ENCODE data around the gene SMYD3. TPM values are rescaled to one million over a fixed set of nuclear protein-coding genes. Genes with fewer than 3 reads are reported as not detected.

Gene SMYD3
- total RNA-seq, 2 experiments from 2014 or later = 21.3 to 21.4 TPM

DNA sequence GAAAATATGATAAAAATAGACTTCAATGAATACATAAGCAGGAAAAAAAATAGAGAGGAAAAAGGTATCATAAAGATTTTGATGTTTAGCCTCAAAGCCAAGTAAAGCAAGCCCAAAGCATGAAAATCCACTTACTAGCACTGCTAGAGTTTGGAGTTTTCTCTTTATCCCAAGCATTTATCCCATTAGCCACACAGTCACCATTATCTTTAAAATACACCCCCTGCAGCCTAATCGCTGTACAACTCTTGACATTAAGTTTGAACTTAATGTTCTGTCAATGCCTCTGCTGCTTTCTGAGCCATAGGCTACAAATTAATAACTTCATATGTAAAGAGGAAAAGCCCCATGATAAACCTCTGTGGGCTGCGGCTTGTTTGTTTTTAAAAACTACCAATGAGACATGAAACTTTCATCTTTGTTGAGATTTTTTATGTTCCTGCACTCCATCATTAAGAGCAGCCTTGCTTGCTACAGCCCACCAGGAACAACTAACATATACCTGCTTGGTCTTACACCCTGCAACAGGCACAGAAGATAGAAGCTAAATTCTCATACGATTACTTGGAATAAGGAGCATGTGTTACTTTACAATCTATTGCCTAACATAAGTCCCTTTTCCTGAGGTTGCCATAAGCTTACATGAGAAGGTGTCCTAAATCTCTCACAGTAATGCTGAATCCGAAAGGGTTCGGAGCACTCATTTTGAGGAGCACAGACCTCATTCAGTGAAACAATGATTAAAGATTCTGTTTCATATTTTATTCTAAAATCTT lies 202.4 kb downstream of the SMYD3 start:
- intact Hi-C loops (cut with micrococcal nuclease) = no loop called here
- Mint-ChIP-seq H3K27me3 (ENCODE audit: low read depth) (no peaks in the 10 kb centered on the region), H3K4me1 (ENCODE audit: low read depth) (no peaks in the 10 kb centered on the region), H3K4me3 (no peak overlapping the region), H3K36me3 (ENCODE audit: low read depth) (peaks cover 13% of the 10 kb centered on the region), H3K9me3 (no peaks in the 10 kb centered on the region), H3K27ac (no peak overlapping the region)
- CTCF ChIA-PET = interaction anchor here (0.7 kb wide), 1 partner anchor 52 kb away, joined by 3 read pairs; no protein-coding TSS in a partner anchor
- DNase-seq = no peak

GRCh38 chr1:246302711-246303317 lies 204.3 kb downstream of the SMYD3 start:
- intact Hi-C loops (cut with micrococcal nuclease) = loop anchor here (2.0 kb wide), 1 partner anchor 30 kb away; no protein-coding TSS in a partner anchor
- no peak overlapping the region for H3K27ac Mint-ChIP-seq
- H3K9me3 Mint-ChIP-seq = no peaks in the 10 kb centered on the region
- no peaks in the 10 kb centered on the region for H3K4me1 Mint-ChIP-seq (ENCODE audit: low read depth)
- no peaks in the 10 kb centered on the region for H3K27me3 Mint-ChIP-seq (ENCODE audit: low read depth)
- H3K4me3 Mint-ChIP-seq = no peak overlapping the region
- CTCF ChIA-PET = no interaction called here
- peaks cover 17% of the 10 kb centered on the region for H3K36me3 Mint-ChIP-seq (ENCODE audit: low read depth)
- no peak for DNase-seq

DNA sequence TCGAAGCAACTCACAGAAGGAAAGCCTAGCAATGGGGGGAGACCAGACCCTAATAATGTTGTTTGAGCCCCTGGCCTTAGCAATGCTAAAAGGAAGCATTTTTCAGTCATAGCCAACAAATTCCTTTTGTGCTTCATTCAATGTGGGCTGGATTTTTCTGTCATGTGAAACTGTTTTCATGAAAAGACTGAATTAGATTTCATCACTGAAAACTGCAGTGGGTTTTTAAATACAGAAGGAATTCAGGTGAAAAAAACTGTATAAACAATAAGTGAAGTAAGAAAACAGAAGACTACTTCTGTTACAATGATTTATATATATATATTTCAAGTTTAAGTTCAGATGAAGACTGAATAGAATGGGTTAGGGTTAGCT lies 204.8 kb downstream of the SMYD3 start:
- H3K27me3 Mint-ChIP-seq (ENCODE audit: low read depth) = no peaks in the 10 kb centered on the region
- H3K9me3 Mint-ChIP-seq = no peaks in the 10 kb centered on the region
- H3K4me1 Mint-ChIP-seq (ENCODE audit: low read depth) = no peaks in the 10 kb centered on the region
- CTCF ChIA-PET = no interaction called here
- no peak for DNase-seq
- no peak overlapping the region for H3K27ac Mint-ChIP-seq
- H3K36me3 Mint-ChIP-seq (ENCODE audit: low read depth) = peaks cover 17% of the 10 kb centered on the region
- intact Hi-C loops (cut with micrococcal nuclease) = loop anchor here (2.0 kb wide), 1 partner anchor 29 kb away; no protein-coding TSS in a partner anchor
- H3K4me3 Mint-ChIP-seq = no peak overlapping the region

- DNase-seq = no peak
- no peak overlapping the region for H3K27ac Mint-ChIP-seq
- no peaks in the 10 kb centered on the region for H3K9me3 Mint-ChIP-seq
- no peak overlapping the region for H3K4me3 Mint-ChIP-seq
- peaks cover 17% of the 10 kb centered on the region for H3K36me3 Mint-ChIP-seq (ENCODE audit: low read depth)
- intact Hi-C loops (cut with micrococcal nuclease) = loop anchor here (2.0 kb wide), 1 partner anchor 29 kb away; no protein-coding TSS in a partner anchor
- H3K27me3 Mint-ChIP-seq (ENCODE audit: low read depth) = no peaks in the 10 kb centered on the region
- peaks cover 3% of the 10 kb centered on the region for H3K4me1 Mint-ChIP-seq (ENCODE audit: low read depth)
- CTCF ChIA-PET = no interaction called here
Measured at GRCh38 chr1:246301553-246302250, 205.4 kb downstream of the SMYD3 start.

GRCh38 chr1:246300626-246301549 lies 206.2 kb downstream of the SMYD3 start:
- Mint-ChIP-seq H3K27ac (no peak overlapping the region), H3K27me3 (ENCODE audit: low read depth) (no peaks in the 10 kb centered on the region), H3K4me1 (ENCODE audit: low read depth) (peaks cover 3% of the 10 kb centered on the region), H3K36me3 (ENCODE audit: low read depth) (peaks cover 16% of the 10 kb centered on the region), H3K4me3 (no peak overlapping the region), H3K9me3 (no peaks in the 10 kb centered on the region)
- no peak for DNase-seq
- intact Hi-C loops (cut with micrococcal nuclease) = no loop called here
- CTCF ChIA-PET = no interaction called here

DNA sequence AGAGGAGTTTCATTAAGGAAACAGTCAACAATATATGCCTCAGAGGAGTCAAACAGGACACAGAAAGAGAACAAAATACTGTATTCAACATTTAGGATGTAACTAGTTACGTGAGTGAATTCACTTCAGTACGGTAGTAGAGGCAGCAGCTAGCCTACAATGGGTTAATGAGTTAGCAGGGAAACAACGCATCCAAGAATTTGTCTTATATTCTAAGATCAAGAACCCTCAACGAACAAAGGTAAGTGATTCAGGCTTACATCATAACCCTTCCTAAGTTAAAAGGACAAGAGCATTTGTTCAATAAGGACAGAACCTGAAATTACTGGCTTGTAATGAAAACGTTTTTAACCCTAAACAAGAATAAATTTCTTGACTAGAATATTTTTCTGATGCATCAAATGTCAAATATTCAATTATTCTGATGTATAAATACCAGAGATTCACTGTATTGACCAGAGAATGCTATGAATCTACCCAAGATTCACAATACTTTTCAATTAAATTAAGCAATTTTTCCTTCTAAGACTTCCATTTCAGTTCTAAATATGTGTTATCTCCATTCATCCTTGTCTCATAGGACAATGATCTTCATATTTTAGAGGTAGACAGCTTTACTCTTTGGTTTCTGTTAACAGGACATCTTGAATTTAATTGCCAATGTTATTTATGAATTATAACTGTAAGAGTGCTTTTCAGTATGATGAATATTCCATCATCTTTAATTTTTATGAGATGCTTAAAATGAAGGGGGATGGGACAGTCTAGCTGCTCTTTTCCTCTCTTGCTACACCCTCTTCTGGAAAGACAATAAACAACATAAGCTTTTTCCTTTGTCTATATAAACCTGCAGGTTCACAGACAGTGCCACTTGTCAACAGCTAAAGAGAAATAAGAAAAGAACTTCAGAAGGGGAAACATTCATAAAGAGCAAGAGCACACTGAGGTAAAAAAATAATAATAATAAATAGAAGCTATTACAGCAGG lies 209.5 kb downstream of the SMYD3 start:
- intact Hi-C loops (cut with micrococcal nuclease) = no loop called here
- H3K27ac Mint-ChIP-seq = no peak overlapping the region
- H3K36me3 Mint-ChIP-seq (ENCODE audit: low read depth) = peaks cover 19% of the 10 kb centered on the region
- CTCF ChIA-PET = no interaction called here
- H3K9me3 Mint-ChIP-seq = no peaks in the 10 kb centered on the region
- H3K4me1 Mint-ChIP-seq (ENCODE audit: low read depth) = peaks cover 5% of the 10 kb centered on the region
- no peaks in the 10 kb centered on the region for H3K27me3 Mint-ChIP-seq (ENCODE audit: low read depth)
- no peak overlapping the region for H3K4me3 Mint-ChIP-seq
- DNase-seq = no peak

- no peak overlapping the region for H3K4me3 Mint-ChIP-seq
- no peaks in the 10 kb centered on the region for H3K9me3 Mint-ChIP-seq
- H3K4me1 Mint-ChIP-seq (ENCODE audit: low read depth) = peaks cover 5% of the 10 kb centered on the region
- CTCF ChIA-PET = no interaction called here
- no peaks in the 10 kb centered on the region for H3K27me3 Mint-ChIP-seq (ENCODE audit: low read depth)
- H3K36me3 Mint-ChIP-seq (ENCODE audit: low read depth) = peaks cover 17% of the 10 kb centered on the region
- intact Hi-C loops (cut with micrococcal nuclease) = no loop called here
- DNase-seq = no peak
- H3K27ac Mint-ChIP-seq = no peak overlapping the region
Measured at GRCh38 chr1:246295968-246296367, 211.1 kb downstream of the SMYD3 start.

DNA sequence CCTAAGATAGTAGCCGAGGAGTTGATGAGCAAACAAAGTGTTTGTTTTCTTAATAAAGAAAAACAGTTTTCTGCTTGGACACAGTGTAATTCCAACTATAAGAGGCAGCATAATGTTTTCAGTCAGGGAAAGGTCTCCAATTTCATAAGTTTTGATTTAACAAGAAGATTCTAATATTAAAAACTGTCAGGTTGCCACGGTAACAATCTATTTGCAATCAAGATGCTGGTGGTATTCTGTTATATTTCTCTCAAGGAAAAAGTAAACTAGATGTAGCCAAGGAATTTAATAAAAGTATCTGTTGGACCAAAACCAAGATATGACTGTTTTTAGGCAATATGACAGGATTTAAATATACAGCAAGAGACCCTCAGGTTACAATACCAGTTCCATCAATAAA lies 211.7 kb downstream of the SMYD3 start:
- Mint-ChIP-seq H3K27ac (no peak overlapping the region), H3K27me3 (ENCODE audit: low read depth) (no peaks in the 10 kb centered on the region), H3K36me3 (ENCODE audit: low read depth) (peaks cover 15% of the 10 kb centered on the region), H3K4me1 (ENCODE audit: low read depth) (peaks cover 5% of the 10 kb centered on the region), H3K9me3 (no peaks in the 10 kb centered on the region), H3K4me3 (no peak overlapping the region)
- intact Hi-C loops (cut with micrococcal nuclease) = no loop called here
- DNase-seq = no peak
- CTCF ChIA-PET = no interaction called here

DNA sequence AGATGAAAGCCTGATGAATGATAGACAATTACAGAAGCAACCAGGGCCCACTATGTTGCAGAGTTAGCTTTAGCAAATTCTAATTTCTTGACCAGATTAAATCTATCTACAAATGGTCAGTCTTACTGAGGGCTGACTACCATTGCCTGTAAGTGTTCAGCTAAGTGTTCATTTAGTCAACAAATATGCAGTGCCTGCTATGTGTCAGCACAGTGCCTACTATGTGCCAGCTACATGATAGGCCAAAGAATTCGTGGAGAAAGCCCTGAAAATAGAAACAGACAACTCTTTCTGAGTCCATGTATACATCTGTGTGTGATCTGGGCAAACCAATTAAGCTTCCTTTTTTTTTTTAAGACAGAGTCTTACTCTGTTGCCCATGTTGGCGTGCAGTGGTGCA lies 212.8 kb downstream of the SMYD3 start:
- Mint-ChIP-seq H3K9me3 (no peaks in the 10 kb centered on the region), H3K4me3 (no peak overlapping the region), H3K4me1 (ENCODE audit: low read depth) (peaks cover 5% of the 10 kb centered on the region), H3K27me3 (ENCODE audit: low read depth) (no peaks in the 10 kb centered on the region), H3K36me3 (ENCODE audit: low read depth) (peaks cover 12% of the 10 kb centered on the region), H3K27ac (no peak overlapping the region)
- CTCF ChIA-PET = interaction anchor here (0.7 kb wide), 1 partner anchor 1939 kb away, joined by 4 read pairs; no protein-coding TSS in a partner anchor
- no peak for DNase-seq
- intact Hi-C loops (cut with micrococcal nuclease) = no loop called here

- no peak for DNase-seq
- Mint-ChIP-seq H3K36me3 (ENCODE audit: low read depth) (peaks cover 9% of the 10 kb centered on the region), H3K4me3 (no peak overlapping the region), H3K27ac (no peak overlapping the region), H3K27me3 (ENCODE audit: low read depth) (no peaks in the 10 kb centered on the region), H3K9me3 (no peaks in the 10 kb centered on the region), H3K4me1 (ENCODE audit: low read depth) (peaks cover 5% of the 10 kb centered on the region)
- CTCF ChIA-PET = no interaction called here
- intact Hi-C loops (cut with micrococcal nuclease) = no loop called here
Measured at GRCh38 chr1:246293366-246294121, 213.5 kb downstream of the SMYD3 start.

DNA sequence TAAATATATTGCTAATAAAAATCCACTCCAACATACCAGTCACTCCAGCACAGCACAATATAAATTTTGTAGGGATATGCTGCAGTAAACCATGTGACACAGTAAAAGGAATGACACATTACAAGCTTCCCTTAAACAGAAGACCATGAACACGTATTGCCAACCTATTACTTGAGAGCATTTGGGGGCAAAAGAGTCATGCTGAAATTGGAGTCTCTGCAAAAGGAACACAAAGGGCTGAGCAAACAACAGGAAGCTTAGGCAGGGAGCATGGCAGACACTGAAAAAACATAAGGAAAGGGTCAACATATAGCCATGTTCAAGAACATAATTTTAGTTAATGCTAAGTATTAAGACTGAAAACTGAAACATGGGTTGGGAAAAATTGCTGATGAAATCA lies 214.5 kb downstream of the SMYD3 start:
- Mint-ChIP-seq H3K36me3 (ENCODE audit: low read depth) (peaks cover 9% of the 10 kb centered on the region), H3K27ac (no peak overlapping the region), H3K9me3 (no peaks in the 10 kb centered on the region), H3K27me3 (ENCODE audit: low read depth) (no peaks in the 10 kb centered on the region), H3K4me1 (ENCODE audit: low read depth) (peaks cover 5% of the 10 kb centered on the region), H3K4me3 (no peak overlapping the region)
- CTCF ChIA-PET = no interaction called here
- intact Hi-C loops (cut with micrococcal nuclease) = no loop called here
- DNase-seq = no peak

Data from activated naive CD4-positive, alpha-beta T cell treated with anti-CD3 and anti-CD28 coated beads for 36 hours (primary cell).